ENCODE measurements around the gene MPLKIP.

- TF ChIP-seq CTCF (IDR thresholded peaks at IDR 0.05) (no peak), POLR2A (IDR thresholded peaks at IDR 0.05) (no peak), POLR2AphosphoS5 (IDR thresholded peaks at IDR 0.05) (no peak), EP300 (IDR thresholded peaks at IDR 0.05) (no peak)
Measured at GRCh38 chr7:40122940-40123254, 11.5 kb downstream of the MPLKIP start.
